Measurements from ENCODE around the gene LIMK2.

- no peak for TF ChIP-seq CTCF (IDR thresholded peaks at IDR 0.05)
- no peak for TF ChIP-seq POLR2AphosphoS5 (IDR thresholded peaks at IDR 0.05)
Measured at GRCh38 chr22:31170971-31171370, 41.1 kb upstream of the LIMK2 start.

Measured in breast epithelium (tissue), 3 donors.